HG03442 (cell line): ENCODE results near the gene C6orf132.

Source experiments
- ATAC-seq: cut with Tn5 transposase; IDR thresholded peaks from one replicate; pipeline ENCODE4 v1.9.1; 2021; ENCODE audit warnings: mild to moderate bottlenecking, moderate library complexity; ENCODE audit not compliant: unreplicated experiment

The C6orf132 gene

DNA sequence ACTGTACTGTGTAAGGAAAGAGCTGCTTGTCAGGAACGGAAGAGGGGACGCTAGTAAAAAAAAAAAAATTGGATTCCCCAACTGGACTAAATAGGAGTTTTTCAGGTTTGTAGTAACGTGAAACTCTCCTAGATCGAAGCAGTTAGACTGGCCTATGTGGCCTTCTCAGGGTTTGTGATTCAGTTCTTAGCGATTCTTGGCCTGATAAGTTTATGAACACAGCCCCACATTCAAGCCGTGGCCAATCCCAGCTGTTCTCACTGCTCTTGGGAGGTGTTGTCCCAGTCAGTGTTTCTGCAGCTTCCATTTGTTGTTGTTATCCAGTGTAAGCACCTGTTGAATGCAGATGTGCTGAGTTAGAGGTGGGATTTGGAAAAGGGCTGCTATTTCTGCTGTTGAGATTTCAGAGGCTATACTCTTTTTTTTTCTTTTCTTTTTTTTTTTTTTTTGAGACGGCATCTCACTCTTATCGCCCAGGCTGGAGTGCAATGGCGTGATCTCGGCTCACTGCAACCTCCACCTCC, 62.4 kb downstream of the C6orf132 start:
- no peak for ATAC-seq

DNA sequence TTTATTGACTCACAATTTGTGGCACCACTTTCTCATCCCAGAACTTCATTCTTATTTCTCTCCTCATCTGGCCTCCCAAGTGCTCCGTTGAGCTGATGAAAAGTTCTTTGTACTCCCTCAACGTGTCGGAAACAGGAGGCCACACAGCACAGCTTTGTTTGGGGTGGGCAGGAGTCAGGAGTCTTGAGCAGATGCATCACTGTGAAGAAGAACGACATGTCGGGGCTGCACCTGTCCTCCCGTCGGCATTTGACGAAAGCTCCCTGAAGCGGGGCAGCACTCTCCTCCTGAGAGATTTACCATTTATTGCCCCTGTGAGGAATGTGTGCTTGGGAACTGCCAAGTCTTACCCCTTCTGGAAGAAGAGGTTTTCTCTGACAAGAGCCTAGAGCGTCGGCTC, 64.0 kb downstream of the C6orf132 start:
- ATAC-seq: no peak

DNA sequence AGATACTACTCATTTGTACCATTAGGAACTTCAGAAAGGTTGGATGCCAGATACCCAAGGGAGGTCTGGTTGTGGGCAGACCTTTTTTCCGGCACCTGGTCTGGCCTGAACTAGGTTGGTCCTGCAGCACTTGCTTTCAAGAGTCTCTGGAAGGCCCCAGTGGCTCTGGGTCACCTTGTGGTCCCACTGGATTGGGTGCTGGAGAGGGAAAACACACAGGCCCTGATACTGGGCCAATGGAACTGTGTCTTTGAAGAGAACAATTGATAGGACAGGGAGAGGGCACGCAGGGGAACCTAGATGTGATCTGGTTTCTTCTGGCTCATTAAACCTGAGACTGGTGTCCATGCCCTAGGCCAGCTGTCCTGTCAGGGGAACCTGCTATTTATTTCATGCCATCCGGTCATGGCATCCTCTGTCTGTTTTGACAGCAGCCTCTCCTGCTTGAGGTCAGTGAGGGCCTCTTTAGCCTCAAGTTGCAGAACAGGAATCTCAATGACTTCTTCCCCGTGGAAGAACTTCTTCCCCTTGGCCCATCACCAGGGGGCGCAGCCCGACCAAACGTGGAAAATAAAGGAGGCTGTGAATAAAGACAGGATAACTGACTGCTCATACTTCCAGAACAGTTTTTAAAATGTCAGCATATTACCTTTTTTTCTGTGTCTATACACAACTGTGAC, 67.1 kb downstream of the C6orf132 start:
- ATAC-seq: no peak

DNA sequence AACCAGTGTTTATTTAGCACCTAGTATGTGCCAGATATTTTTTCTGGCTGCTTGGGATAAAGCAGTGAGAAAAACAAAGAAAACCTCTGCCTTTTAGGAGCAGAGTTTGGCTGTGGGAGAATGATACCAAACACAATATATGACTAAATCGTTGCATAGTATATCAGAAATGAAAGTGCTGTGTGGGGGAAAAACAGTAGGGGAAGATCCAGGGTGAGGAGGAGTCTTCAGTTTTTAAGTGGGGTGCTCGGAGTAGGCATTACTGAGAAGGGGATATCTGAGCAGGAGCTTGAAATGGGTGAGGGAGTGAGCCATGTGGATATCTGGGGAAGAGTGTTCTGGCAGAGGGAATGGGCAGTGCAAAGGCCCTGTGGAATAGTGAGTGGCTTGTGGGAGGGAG, 69.1 kb downstream of the C6orf132 start:
- ATAC-seq: no peak

DNA sequence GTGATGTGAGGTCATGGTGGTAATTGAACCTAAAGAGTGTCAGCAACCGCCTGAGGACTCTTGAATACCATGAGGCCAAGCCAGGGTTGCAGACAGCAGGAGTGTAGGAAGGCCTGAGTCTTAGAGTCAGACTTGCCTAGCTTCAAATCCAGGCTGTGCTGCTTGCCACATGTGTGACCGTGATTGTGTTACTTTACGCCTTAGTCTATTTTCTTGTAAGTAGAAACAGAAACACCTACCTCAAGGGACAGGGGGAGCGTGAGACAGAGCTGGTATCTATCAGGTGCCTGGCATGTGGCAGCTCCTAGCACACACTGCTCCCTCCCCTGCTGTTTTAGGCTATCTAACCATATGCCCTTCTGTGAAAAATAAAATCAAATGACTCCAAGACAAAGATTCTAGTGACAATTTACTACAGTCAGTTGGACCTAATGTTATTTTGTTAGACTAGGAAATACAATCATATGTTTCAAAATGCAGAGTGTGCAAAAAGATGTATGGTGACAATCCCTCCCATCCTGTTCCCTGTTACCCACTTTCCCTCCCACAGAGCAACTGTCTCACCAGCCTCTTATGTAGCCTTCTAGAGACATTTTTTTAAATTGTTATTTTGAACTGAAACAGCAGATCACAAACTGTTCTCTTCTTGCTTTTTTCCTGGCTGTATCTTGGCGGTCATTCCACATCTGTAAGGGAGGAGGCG, 70.4 kb downstream of the C6orf132 start:
- ATAC-seq: no peak

DNA sequence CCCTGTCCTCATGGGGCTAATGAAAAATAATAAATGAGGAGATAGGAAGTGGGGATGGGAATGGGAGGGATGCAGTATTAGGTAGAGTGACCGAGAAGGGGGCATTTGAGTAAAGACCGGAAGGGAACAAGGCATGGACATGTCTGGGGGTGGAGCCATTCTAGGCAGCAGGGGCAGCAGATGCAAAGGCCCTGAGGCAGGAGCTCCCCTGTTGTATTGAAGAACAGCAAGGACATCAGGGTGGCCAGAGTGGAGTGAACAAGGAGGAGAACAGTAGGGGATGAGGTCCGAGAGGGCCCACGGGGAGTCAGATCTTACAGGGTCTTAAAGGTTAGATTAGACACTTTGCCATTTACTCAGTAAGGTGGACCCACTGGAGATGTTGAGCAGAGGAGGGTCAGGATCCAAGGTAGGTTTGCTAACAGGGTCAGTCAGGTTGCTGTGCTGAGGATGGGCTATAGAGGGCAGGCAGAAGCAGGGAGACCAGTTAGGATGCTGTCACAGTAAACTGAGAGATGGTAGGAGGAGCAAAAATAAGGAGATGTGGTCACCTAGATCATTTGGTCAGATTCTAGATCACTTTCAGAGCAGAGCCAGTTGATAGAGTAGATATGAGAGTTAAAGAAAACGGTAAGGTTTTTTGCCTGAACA, 73.4 kb downstream of the C6orf132 start:
- ATAC-seq: no peak

DNA sequence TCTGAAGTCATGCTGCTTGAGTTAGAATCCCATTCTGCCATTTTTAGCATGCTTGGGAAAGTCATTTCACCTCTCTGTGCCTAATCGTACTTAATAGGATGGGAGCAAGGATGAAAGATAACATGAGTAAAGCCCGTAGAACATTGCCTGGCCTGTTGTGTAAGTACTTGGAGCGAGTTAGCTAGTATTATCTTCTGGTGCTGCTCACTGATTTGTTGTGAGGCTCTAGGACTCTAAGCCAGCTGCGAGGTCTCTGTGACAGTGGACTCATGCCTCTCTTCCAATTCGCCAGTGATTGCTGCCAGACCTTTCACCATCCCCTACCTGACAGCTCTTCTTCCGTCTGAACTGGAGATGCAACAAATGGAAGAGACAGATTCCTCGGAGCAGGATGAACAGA, 74.2 kb downstream of the C6orf132 start:
- ATAC-seq: no peak

DNA sequence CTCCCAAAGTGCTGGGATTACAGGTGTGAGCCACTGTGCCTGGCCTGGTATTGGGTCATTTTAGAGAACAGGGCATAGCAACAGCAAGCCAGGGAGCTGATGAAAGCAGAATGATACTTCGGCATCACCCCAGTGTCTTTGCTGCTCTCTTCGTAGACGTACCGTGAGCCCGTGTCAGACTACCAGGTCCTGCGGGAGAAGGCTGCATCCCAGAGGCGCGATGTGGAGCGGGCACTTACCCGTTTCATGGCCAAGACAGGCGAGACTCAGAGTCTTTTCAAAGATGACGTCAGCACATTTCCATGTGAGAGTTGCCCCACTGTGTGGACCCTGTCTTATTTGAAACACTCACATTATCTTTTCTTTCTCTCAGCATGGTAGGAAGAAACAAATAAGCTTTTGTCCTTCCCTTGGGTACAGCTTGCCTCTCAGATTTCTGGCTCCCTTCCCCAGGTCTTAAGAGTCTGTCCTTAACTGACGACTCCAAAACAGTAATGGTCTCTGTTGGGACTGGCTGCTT, 76.2 kb downstream of the C6orf132 start:
- ATAC-seq: no peak

DNA sequence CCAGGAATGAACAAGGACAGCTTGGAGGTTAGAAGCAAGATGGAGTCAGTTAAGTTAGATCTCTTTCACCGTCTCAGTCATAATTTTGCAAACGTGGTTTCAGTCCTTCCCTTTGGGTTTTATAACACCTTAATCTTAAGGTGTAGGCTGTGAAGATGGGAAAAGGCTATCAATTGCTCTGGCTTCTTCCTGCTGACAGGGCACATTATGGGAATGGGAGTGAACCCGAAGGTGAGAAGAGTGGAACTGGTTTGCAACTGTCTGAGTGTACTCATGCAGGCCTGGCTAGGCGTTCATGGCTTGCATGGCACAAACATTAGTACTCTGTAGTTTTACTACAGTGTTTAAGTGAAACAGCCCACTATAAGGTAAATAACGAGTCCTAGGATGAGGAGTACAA, 82.7 kb downstream of the C6orf132 start:
- no peak for ATAC-seq

DNA sequence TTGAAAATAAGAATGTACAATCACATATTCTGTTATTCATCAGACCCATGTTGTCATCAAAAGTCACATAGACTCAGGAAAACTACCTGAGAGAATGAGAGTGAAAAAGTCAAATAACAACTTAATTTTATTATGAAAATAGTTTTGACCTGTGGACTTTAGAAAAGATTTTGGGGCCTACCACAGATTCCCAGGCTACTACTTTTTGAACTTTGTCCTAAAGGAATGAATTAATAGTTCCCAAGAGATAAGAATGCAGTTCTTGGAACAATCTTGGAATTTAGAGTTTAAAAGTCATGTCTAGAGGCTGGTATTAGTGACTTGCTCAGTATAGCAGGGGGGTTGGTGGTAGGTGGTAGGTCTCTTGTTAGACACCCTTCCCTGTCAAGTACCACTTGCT, 88.8 kb downstream of the C6orf132 start:
- ATAC-seq: no peak

DNA sequence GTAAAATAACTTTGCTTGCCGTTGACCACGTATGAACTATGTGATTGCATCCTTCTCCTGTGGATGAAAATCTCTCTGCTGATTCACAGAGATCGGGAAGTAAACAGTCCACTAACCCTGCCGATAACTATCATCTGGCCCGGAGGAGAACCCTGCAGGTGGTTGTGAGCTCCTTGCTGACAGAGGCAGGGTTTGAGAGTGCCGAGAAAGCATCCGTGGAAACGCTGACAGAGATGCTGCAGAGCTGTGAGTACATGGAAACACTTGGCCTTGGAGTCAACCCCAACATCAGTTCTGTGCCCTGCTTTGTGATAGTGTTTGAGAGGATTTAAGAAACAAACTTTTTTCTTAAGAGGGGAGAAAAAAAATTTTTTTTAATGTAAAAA, 91.2 kb downstream of the C6orf132 start:
- no peak for ATAC-seq
